Pulmonary artery endothelial cell (primary cell): Measurements from ENCODE around the gene TUSC2. TPM values are rescaled to one million over a fixed set of nuclear protein-coding genes. Genes with fewer than 3 reads are reported as not detected.
"Not testable (repeated sequence)": the region's sequence is repeated elsewhere in the genome, so short reads cannot be mapped to it uniquely, and the experiment has no call there.

Experiments used
- DNase-seq: peaks from one replicate; pipeline ENCODE4 v3.0.0-alpha.2; 2011; ENCODE audit warnings: low read depth, low spot score
- total RNA-seq: library from RNA; depleted of rRNA; stranded (reverse); fragments of >200 nt; gene quantifications from 2 replicates; pipeline ENCODE4 v1.2.3, GENCODE V29; 2014

Gene TUSC2
- total RNA-seq, 1 donor from 2014 or later = 36.5 TPM

GRCh38 chr3:50295553-50296431 is 32.2 kb downstream of the TUSC2 start:
- no peak for DNase-seq

GRCh38 chr3:50294492-50295403 is 33.3 kb downstream of the TUSC2 start:
- DNase-seq = no peak

GRCh38 chr3:50294089-50294488 is 33.9 kb downstream of the TUSC2 start:
- DNase-seq = no peak

- DNase-seq = no peak
Measured at GRCh38 chr3:50293079-50293801, 34.8 kb downstream of the TUSC2 start.

- peak; percentile 91 for DNase-seq
Measured at GRCh38 chr3:50292159-50293078, 35.6 kb downstream of the TUSC2 start, which contains the start of gene IFRD2. Gene IFRD2, minus strand, starts transcription at chr3:50292429. Its CDS starts 155 bp downstream, at chr3:50292274.

- no peak for DNase-seq
Measured at GRCh38 chr3:50290161-50290641, 37.8 kb downstream of the TUSC2 start.

- DNase-seq = no peak
Measured at GRCh38 chr3:50289130-50289529, 38.9 kb downstream of the TUSC2 start.

- DNase-seq = no peak
Measured at GRCh38 chr3:50288387-50289007, 39.5 kb downstream of the TUSC2 start.

GRCh38 chr3:50287262-50287661 is 40.8 kb downstream of the TUSC2 start:
- DNase-seq = no peak

GRCh38 chr3:50286322-50287227 is 41.4 kb downstream of the TUSC2 start:
- no peak for DNase-seq

- not testable (repeated sequence) for DNase-seq
Measured at GRCh38 chr3:50284121-50284520, 43.9 kb downstream of the TUSC2 start.

GRCh38 chr3:50279255-50280016 is 48.6 kb downstream of the TUSC2 start:
- no peak for DNase-seq

- no peak for DNase-seq
Measured at GRCh38 chr3:50278880-50279224, 49.2 kb downstream of the TUSC2 start, which contains the start of gene LSMEM2. Gene LSMEM2, plus strand, starts transcription at chr3:50279087. Its CDS starts 27 bp downstream, at chr3:50279114.

- no peak for DNase-seq
Measured at GRCh38 chr3:50278123-50278879, 49.7 kb downstream of the TUSC2 start.

GRCh38 chr3:50276762-50277101 is 51.3 kb downstream of the TUSC2 start:
- no peak for DNase-seq

- no peak for DNase-seq
Measured at GRCh38 chr3:50275996-50276761, 51.8 kb downstream of the TUSC2 start.
